DOHH2 (cell line): ENCODE measurements around the gene TNRC6A.
"Not testable (repeated sequence)": the region's sequence is repeated elsewhere in the genome, so short reads cannot be mapped to it uniquely, and the experiment has no call there.

Experiments
- EZH2phosphoT487 ChIP-seq: fragments of 200-600 bp; sonication (generic); IDR thresholded peaks from 2 replicates; pipeline ENCODE4 v1.6.1; 2017; ENCODE audit warnings: borderline replicate concordance, mild to moderate bottlenecking, antibody characterized with exemption, low read length, moderate library complexity, mixed read lengths
- TF ChIP-seq, protein P1 (sequence below): fragments of 200-600 bp; sonication (generic); IDR thresholded peaks from one replicate; pipeline ENCODE4 v1.5.1; 2014; ENCODE audit warnings: antibody characterized with exemption, mild to moderate bottlenecking, low read depth, low read length; ENCODE audit not compliant: poor library complexity, severe bottlenecking

GRCh38 chr16:24812813-24813212 lies 83.4 kb downstream of the TNRC6A start:
- TF ChIP-seq, protein P1, sequence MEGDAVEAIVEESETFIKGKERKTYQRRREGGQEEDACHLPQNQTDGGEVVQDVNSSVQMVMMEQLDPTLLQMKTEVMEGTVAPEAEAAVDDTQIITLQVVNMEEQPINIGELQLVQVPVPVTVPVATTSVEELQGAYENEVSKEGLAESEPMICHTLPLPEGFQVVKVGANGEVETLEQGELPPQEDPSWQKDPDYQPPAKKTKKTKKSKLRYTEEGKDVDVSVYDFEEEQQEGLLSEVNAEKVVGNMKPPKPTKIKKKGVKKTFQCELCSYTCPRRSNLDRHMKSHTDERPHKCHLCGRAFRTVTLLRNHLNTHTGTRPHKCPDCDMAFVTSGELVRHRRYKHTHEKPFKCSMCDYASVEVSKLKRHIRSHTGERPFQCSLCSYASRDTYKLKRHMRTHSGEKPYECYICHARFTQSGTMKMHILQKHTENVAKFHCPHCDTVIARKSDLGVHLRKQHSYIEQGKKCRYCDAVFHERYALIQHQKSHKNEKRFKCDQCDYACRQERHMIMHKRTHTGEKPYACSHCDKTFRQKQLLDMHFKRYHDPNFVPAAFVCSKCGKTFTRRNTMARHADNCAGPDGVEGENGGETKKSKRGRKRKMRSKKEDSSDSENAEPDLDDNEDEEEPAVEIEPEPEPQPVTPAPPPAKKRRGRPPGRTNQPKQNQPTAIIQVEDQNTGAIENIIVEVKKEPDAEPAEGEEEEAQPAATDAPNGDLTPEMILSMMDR: not testable (repeated sequence)
- not testable (repeated sequence) for TF ChIP-seq EZH2phosphoT487
